ENCODE measurements around the gene ATP6V1G1.

DNA sequence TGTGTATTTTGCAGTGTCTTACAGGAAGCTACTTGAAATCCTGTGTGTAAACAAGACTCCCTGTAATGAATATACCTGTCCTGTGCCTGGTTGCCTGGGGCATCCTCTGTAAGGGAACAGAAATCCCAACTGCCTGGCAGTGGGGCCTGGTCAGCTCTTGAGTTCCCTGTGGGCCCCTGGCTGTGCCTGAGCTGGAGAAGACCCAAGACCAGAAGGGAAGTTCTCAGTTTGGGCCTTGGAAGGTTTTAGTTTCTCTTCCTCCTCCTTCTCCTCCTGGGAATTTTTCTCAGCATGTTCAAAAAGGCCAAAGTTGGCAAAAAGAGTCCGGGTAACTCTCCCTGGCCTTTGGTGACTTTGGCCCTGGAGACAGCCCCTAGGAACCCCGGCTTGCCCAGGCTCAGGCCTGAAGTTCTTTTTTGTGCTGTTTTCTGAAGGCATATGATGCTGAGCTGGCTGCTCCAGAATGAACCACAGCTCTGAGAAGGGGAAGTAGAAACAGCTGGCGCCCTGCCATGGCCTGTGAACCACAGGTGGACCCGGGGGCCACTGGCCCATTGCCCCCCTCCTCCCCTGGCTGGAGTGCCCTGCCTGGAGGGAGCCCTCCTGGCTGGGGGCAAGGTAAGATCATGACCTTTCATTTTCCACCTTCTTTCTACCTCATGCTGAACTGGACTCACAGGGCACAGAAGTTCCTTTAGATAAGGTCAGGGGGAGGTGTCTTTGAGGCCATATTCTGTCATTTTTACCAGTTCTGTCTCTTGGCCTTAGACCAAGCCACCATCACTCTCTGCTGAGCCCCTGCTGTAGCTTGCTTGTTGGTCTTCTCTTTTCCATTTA lies 29.3 kb downstream of the ATP6V1G1 start:
- TF ChIP-seq YY1 (IDR thresholded peaks at IDR 0.05; ENCODE audit: low read depth), result no peak
- TF ChIP-seq, protein P1, sequence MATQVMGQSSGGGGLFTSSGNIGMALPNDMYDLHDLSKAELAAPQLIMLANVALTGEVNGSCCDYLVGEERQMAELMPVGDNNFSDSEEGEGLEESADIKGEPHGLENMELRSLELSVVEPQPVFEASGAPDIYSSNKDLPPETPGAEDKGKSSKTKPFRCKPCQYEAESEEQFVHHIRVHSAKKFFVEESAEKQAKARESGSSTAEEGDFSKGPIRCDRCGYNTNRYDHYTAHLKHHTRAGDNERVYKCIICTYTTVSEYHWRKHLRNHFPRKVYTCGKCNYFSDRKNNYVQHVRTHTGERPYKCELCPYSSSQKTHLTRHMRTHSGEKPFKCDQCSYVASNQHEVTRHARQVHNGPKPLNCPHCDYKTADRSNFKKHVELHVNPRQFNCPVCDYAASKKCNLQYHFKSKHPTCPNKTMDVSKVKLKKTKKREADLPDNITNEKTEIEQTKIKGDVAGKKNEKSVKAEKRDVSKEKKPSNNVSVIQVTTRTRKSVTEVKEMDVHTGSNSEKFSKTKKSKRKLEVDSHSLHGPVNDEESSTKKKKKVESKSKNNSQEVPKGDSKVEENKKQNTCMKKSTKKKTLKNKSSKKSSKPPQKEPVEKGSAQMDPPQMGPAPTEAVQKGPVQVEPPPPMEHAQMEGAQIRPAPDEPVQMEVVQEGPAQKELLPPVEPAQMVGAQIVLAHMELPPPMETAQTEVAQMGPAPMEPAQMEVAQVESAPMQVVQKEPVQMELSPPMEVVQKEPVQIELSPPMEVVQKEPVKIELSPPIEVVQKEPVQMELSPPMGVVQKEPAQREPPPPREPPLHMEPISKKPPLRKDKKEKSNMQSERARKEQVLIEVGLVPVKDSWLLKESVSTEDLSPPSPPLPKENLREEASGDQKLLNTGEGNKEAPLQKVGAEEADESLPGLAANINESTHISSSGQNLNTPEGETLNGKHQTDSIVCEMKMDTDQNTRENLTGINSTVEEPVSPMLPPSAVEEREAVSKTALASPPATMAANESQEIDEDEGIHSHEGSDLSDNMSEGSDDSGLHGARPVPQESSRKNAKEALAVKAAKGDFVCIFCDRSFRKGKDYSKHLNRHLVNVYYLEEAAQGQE (IDR thresholded peaks at IDR 0.05; ENCODE audit: low read depth), result no peak
- no peak for TF ChIP-seq EP300 (IDR thresholded peaks at IDR 0.05; ENCODE audit: borderline replicate concordance)
- no peak for TF ChIP-seq TAF1 (IDR thresholded peaks at IDR 0.05; ENCODE audit: low read depth)
- TF ChIP-seq NFIC (IDR thresholded peaks at IDR 0.05), result no peak
